Embryonic facial prominence (tissue), 1 donor: ENCODE measurements around the gene SRC.
A peak's percentile ranks its signal among the peaks of the same experiment; 100 is the strongest.

Experiments used
- DNase-seq: peaks from one replicate; pipeline ENCODE4 v3.0.0-alpha.2; 2016; ENCODE audit errors: extremely low spot score

SRC gene

GRCh38 chr20:37413023-37413334 lies 67.0 kb downstream of the SRC start:
- no peak for DNase-seq

- DNase-seq, result no peak
Observed at GRCh38 chr20:37413379-37413778, 67.4 kb downstream of the SRC start.

- DNase-seq, result peak; percentile 64
Observed at GRCh38 chr20:37414224-37415035, 68.5 kb downstream of the SRC start.

GRCh38 chr20:37415118-37416085 lies 69.5 kb downstream of the SRC start:
- no peak for DNase-seq

GRCh38 chr20:37416100-37416847 lies 70.3 kb downstream of the SRC start:
- DNase-seq, result no peak

- DNase-seq, result no peak
Observed at GRCh38 chr20:37416848-37417616, 71.1 kb downstream of the SRC start.

- peak; percentile 31 for DNase-seq
Observed at GRCh38 chr20:37417617-37418467, 71.9 kb downstream of the SRC start.

- no peak for DNase-seq
Observed at GRCh38 chr20:37418591-37419109, 72.7 kb downstream of the SRC start.

GRCh38 chr20:37419307-37419706 lies 73.4 kb downstream of the SRC start:
- DNase-seq, result no peak

GRCh38 chr20:37419774-37420542 lies 74.0 kb downstream of the SRC start:
- no peak for DNase-seq

- DNase-seq, result no peak
Observed at GRCh38 chr20:37420610-37421009, 74.7 kb downstream of the SRC start.

- DNase-seq, result no peak
Observed at GRCh38 chr20:37421060-37421905, 75.3 kb downstream of the SRC start.

GRCh38 chr20:37421988-37422387 lies 76.0 kb downstream of the SRC start:
- peak; percentile 64 for DNase-seq

GRCh38 chr20:37422791-37423286 lies 76.9 kb downstream of the SRC start:
- DNase-seq, result no peak

GRCh38 chr20:37423545-37423944 lies 77.6 kb downstream of the SRC start:
- no peak for DNase-seq

GRCh38 chr20:37424062-37424851 lies 78.3 kb downstream of the SRC start:
- DNase-seq, result no peak

- DNase-seq, result no peak
Observed at GRCh38 chr20:37425103-37425625, 79.2 kb downstream of the SRC start.
